NCI-H82 (cell line): ENCODE measurements around the gene PSMB9.
A peak's percentile ranks its signal among the peaks of the same experiment; 100 is the strongest.

ENCODE experiments used
- DNase-seq: peaks from one replicate; lab custom pipeline; 2025; lab: John Stamatoyannopoulos, UW

Gene PSMB9

DNA sequence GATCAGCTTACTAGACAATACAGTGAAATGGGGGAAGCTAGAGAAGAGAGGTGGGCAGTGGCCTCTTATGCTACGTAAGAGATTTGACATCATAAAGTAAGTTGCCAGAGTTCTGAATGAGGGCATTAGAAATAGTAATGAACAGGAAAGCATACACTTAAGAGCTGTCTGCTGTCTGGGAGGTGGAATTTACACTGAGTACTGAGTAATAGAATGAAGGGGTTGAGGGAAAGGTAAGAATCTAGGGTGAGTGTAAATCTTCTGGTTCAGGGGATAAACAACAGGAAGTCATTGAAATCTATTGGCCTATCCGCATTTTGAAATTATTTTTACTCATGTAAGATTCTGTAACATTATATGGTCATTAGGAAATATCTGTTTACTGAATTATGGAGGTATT lies 51.1 kb downstream of the PSMB9 start:
- DNase-seq: peak; percentile 38

DNA sequence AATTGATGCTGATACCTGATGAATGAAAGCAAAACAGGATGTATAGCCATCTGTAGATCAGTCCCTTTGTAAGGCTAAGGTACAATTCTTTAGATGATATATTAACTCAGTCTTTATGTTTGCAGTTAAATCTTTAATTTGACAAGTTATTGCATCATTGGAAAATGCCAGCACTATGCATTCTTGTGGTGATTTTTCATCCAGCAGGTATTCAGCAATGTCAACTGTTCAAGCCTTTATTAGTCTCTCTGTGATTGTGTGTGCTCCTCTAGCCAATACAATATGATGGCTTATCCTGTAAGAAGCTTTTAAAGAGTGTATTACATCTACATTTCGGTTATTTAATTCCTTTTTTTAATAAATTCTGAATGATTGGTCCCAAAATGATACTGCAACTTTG lies 52.5 kb downstream of the PSMB9 start:
- DNase-seq: no peak

DNA sequence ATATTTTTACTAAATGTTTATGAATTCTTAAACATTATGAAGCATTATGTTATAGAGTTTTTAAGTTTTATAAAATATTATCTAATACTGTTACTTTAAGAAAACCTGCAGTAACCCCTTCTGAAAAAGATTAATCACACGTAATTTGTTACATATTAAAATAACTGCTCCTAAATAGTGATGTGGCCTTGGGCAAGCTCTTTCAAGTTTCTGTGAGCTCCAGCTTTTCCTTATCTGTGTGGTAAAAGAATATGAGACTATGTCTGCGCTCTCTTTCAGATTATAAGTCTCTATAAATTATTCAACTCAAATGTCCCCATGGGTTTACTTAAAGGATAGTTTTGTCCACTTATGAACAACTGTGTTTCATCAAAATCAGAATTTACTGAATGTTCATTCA lies 54.9 kb downstream of the PSMB9 start:
- no peak for DNase-seq
